Thoracic aorta (tissue), 2 donors: ENCODE measurements around the gene DYNLRB1. TPM values are rescaled to one million over a fixed set of nuclear protein-coding genes. Genes with fewer than 3 reads are reported as not detected.

Experiments
- ATAC-seq: fragments of 150-250 bp; one replicate; pipeline ENCODE4 v1.8.0; 2017; ENCODE audit warnings: low read depth; ENCODE audit not compliant: insufficient number of reproducible peaks, low FRiP score
- DNase-seq: peaks from one replicate; pipeline ENCODE4 v3.0.0-alpha.2; 2020; ENCODE audit warnings: low spot score
- H3K27ac ChIP-seq, 2 donors: fragments of 200-600 bp; sonication (generic); 1 replicate in 1 of 2; 2 replicates in 1 of 2; pipeline ENCODE4 v1.5.1; 2016; ENCODE audit warnings: mild to moderate bottlenecking in 2 of 2, moderate library complexity in 2 of 2
- H3K27me3 ChIP-seq: fragments of 200-600 bp; sonication (generic); replicated peaks from 2 replicates; pipeline ENCODE4 v1.6.0; 2016; ENCODE audit warnings: mild to moderate bottlenecking; ENCODE audit not compliant: insufficient read depth
- H3K36me3 ChIP-seq: fragments of 200-600 bp; sonication (generic); one replicate; pipeline ENCODE4 v1.5.1; 2016
- H3K4me1 ChIP-seq, 2 donors: fragments of 200-600 bp; sonication (generic); 1 replicate in 1 of 2; 2 replicates in 1 of 2; pipeline versions ENCODE4 v1.5.1 to v1.6.0; 2016; ENCODE audit warnings: low read depth in 2 of 2, mild to moderate bottlenecking in 1 of 2; ENCODE audit not compliant: control insufficient read depth in 1 of 2
- H3K4me3 ChIP-seq: fragments of 200-600 bp; sonication (generic); 2 replicates; pipeline ENCODE4 v1.5.1; 2016; ENCODE audit warnings: mild to moderate bottlenecking
- H3K9me3 ChIP-seq: fragments of 200-600 bp; sonication (generic); 2 replicates; pipeline ENCODE4 v1.5.1; 2016
- CTCF ChIP-seq: fragments of 200-600 bp; sonication (generic); IDR thresholded peaks from one replicate; pipeline ENCODE4 v1.5.1; 2019; ENCODE audit warnings: antibody characterized with exemption
- total RNA-seq, 2 donors: library from RNA; depleted of rRNA; stranded (reverse); fragments of >200 nt; gene quantifications; one replicate each; pipeline versions ENCODE4 v1.1.0 to v1.2.3, GENCODE V29; 2016

The DYNLRB1 gene
- total RNA-seq, 2 donors from 2014 or later: 115 to 138 TPM

DNA sequence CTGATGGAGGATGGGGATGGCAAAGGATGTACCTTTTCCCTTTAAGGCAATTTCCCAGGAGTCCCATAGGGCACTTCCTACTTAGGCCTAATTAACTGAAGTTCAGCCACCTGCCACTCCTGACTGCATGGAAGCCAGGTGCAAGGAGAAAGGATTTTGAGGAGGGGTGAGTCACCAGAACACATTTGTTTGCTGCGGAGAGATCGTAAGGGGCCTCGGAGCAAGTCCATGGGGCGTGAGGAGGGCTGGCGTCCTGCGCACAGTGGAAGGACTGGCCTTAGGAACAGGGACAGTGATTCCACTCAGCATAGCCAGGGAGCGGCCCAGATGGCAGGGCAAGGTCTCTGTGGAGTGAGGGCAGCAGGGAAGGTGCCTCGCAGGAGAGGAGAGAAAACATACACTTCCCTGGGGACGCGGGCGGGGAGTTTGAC lies 30.5 kb downstream of the DYNLRB1 start:
- no peak overlapping the region for H3K27ac ChIP-seq
- H3K4me3 ChIP-seq: no peak overlapping the region
- H3K36me3 ChIP-seq: no peaks in the 10 kb centered on the region
- H3K4me1 ChIP-seq: no peaks in the 10 kb centered on the region
- no peaks in the 10 kb centered on the region for H3K9me3 ChIP-seq
- TF ChIP-seq CTCF: no peak
- no peaks in the 10 kb centered on the region for H3K27me3 ChIP-seq
- ATAC-seq (no peak), DNase-seq (no peak)

- Histone ChIP-seq H3K4me3 (no peak overlapping the region), H3K9me3 (no peaks in the 10 kb centered on the region), H3K36me3 (no peaks in the 10 kb centered on the region), H3K27ac (no peak overlapping the region), H3K4me1 (no peaks in the 10 kb centered on the region), H3K27me3 (no peaks in the 10 kb centered on the region)
- DNase-seq (no peak), ATAC-seq (no peak)
- TF ChIP-seq CTCF: no peak
Measured at GRCh38 chr20:34547844-34548613, 31.8 kb downstream of the DYNLRB1 start.

- H3K4me1 ChIP-seq: peaks cover 0 to 9% of the 10 kb centered on the region in 2 donors
- H3K27ac ChIP-seq: no peak overlapping the region
- no peaks in the 10 kb centered on the region for H3K36me3 ChIP-seq
- no peak overlapping the region for H3K4me3 ChIP-seq
- no peak for ATAC-seq
- DNase-seq: no peak
- no peaks in the 10 kb centered on the region for H3K9me3 ChIP-seq
- H3K27me3 ChIP-seq: no peaks in the 10 kb centered on the region
- no peak for TF ChIP-seq CTCF
Measured at GRCh38 chr20:34549291-34549928, 33.2 kb downstream of the DYNLRB1 start.

DNA sequence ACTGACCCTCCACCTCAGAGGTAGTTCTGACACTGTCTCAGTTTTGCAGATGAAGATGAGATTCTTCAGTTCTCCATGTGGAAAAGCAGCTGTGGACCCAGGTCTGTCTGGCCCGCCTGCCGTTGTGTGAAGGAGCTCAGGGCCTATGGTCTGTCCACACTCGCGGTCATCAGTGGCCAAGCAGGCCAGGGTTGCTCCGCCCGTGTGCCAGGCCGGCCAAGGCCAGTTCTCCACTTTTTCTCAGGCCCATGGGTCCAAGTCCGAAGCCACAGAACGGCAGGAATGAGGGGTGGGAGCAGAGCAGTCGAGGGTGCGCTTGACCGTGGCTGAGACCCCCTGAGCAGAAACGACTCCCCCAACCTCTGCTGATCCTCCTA lies 33.7 kb downstream of the DYNLRB1 start:
- peaks cover 0 to 9% of the 10 kb centered on the region in 2 donors for H3K4me1 ChIP-seq
- H3K27ac ChIP-seq: no peak overlapping the region
- TF ChIP-seq CTCF: no peak
- DNase-seq (no peak), ATAC-seq (no peak)
- H3K4me3 ChIP-seq: no peak overlapping the region
- no peaks in the 10 kb centered on the region for H3K36me3 ChIP-seq
- no peaks in the 10 kb centered on the region for H3K9me3 ChIP-seq
- H3K27me3 ChIP-seq: no peaks in the 10 kb centered on the region

- ATAC-seq (no peak), DNase-seq (no peak)
- Histone ChIP-seq H3K4me3 (no peak overlapping the region), H3K4me1 (peaks cover 0 to 13% of the 10 kb centered on the region in 2 donors), H3K36me3 (no peaks in the 10 kb centered on the region), H3K9me3 (no peaks in the 10 kb centered on the region), H3K27ac (no peak overlapping the region), H3K27me3 (no peaks in the 10 kb centered on the region)
- TF ChIP-seq CTCF: no peak
Measured at GRCh38 chr20:34552569-34552968, 36.3 kb downstream of the DYNLRB1 start.
